Measurements from ENCODE around the gene TSPAN9. TPM values are rescaled to one million over a fixed set of nuclear protein-coding genes. Genes with fewer than 3 reads are reported as not detected.

The TSPAN9 gene
- total RNA-seq, 1 experiment from 2014 or later: 13.2 TPM

- DNase-seq (ENCODE audit: low read depth, low spot score) (no peak), ATAC-seq (no peak)
- Histone ChIP-seq H3K9ac (ENCODE audit: low read length) (no peak overlapping the region), H3K4me3 (replicated peaks in 1 of 2; ENCODE audit: low read depth in 1 of 2, low read length in 2 of 2) (no peak overlapping the region), H2AFZ (ENCODE audit: low read depth, low read length, poor library complexity, severe bottlenecking) (no peak overlapping the region), H3K27ac (ENCODE audit: low read depth, low read length) (no peak overlapping the region), H3K4me2 (ENCODE audit: low read length) (no peak overlapping the region), H4K20me1 (ENCODE audit: insufficient read depth) (no peaks in the 10 kb centered on the region), H3K79me2 (ENCODE audit: insufficient read depth, low read length) (no peaks in the 10 kb centered on the region), H3K9me2 (ENCODE audit: insufficient read depth) (no peaks in the 10 kb centered on the region), H3K27me3 (ENCODE audit: insufficient read depth, low read length) (no peaks in the 10 kb centered on the region), H3K9me3 (ENCODE audit: control insufficient read depth in 1 of 2, insufficient read depth in 1 of 2, low read depth in 1 of 2, low read length in 2 of 2) (no peaks in the 10 kb centered on the region), H3K36me3 (ENCODE audit: control insufficient read depth in 1 of 2, insufficient read depth in 2 of 2, low read length in 2 of 2) (no peaks in the 10 kb centered on the region), H3K4me1 (ENCODE audit: control insufficient read depth in 1 of 2, insufficient read depth in 2 of 2, low read length in 2 of 2) (peaks cover 11 to 22% of the 10 kb centered on the region in 2 experiments)
- intact Hi-C loops (cut with micrococcal nuclease): no loop called here
- CTCF ChIA-PET: no interaction called here
- RAD21 ChIA-PET (ENCODE audit: low non-redundant PET in 1 of 2, low total read pairs in 2 of 2, uncharacterized antibody in 2 of 2, unreplicated experiment in 2 of 2): no interaction called here
- no TSS peak for BruUV-seq (replicated peaks)
- POLR2A ChIA-PET: no interaction called here
- TF ChIP-seq ZBTB33 (IDR thresholded peaks at IDR 0.05; ENCODE audit: extremely low read depth, insufficient replicate concordance, low read length) (no peak), POLR2A (IDR thresholded peaks at IDR 0.05; ENCODE audit: borderline replicate concordance, extremely low read depth, insufficient read depth, insufficient read length) (no peak), FOSL1 (IDR thresholded peaks at IDR 0.05; ENCODE audit: low read depth) (no peak), EZH2 (IDR thresholded peaks at IDR 0.05) (no peak), POLR2AphosphoS5 (IDR thresholded peaks at IDR 0.05; ENCODE audit: low read depth, low read length) (no peak), CEBPB (IDR thresholded peaks at IDR 0.05; ENCODE audit: low read depth) (no peak), SRF (IDR thresholded peaks at IDR 0.05; ENCODE audit: low read depth) (no peak), EZH2phosphoT487 (IDR thresholded peaks at IDR 0.05; ENCODE audit: borderline replicate concordance) (no peak), YY1 (IDR thresholded peaks at IDR 0.05; ENCODE audit: extremely low read depth, insufficient replicate concordance, low read depth, low read length) (no peak), TCF7L2 (IDR thresholded peaks at IDR 0.05; ENCODE audit: borderline replicate concordance, extremely low read depth, insufficient read depth, insufficient read length) (no peak), MAX (IDR thresholded peaks at IDR 0.05) (no peak), SIN3A (IDR thresholded peaks at IDR 0.05; ENCODE audit: low read depth) (no peak), RAD21 (IDR thresholded peaks at IDR 0.05; ENCODE audit: low read depth) (no peak), EGR1 (IDR thresholded peaks at IDR 0.05; ENCODE audit: low read depth) (no peak), ZFX (IDR thresholded peaks at IDR 0.05) (no peak)
Measured at GRCh38 chr12:3241621-3242020, 164.4 kb downstream of the TSPAN9 start.

Measured in HCT116 (cell line).